ACHN (cell line): Measurements from ENCODE around the gene QRICH1.

Experiments used
- DNase-seq: peaks from one replicate; pipeline ENCODE4 v3.0.0-alpha.2; 2015
- in situ Hi-C: cut with HindIII; loops from 2 replicates; pipeline ENCODE4 v1.10.0; 2017; ENCODE audit warnings: low sequenced_read_pairs, low pct_ligation_motif_present, low pct_unique_long_range_greater_than_20kb

The QRICH1 gene

GRCh38 chr3:49007771-49008528, 85.9 kb downstream of the QRICH1 start:
- in situ Hi-C loops: no loop called here
- peak; percentile 85 for DNase-seq

GRCh38 chr3:49007068-49007770, 86.7 kb downstream of the QRICH1 start, which contains the start of gene WDR6:
WDR6 (plus strand) TSS chr3:49007391; CDS start chr3:49007432, 41 bp downstream.
- in situ Hi-C loops: no loop called here

GRCh38 chr3:49006408-49007067, 87.3 kb downstream of the QRICH1 start:
- in situ Hi-C loops: no loop called here
- peak; percentile 40 for DNase-seq

More at GRCh38 chr3:49007068-49007770, 86.7 kb downstream of the QRICH1 start, which contains the start of gene WDR6:
- peak; percentile 95 for DNase-seq

GRCh38 chr3:49005998-49006397, 87.9 kb downstream of the QRICH1 start:
- in situ Hi-C loops: no loop called here
- DNase-seq: no peak

GRCh38 chr3:49005303-49005680, 88.6 kb downstream of the QRICH1 start:
- no peak for DNase-seq
- in situ Hi-C loops: no loop called here

GRCh38 chr3:49004352-49005302, 89.2 kb downstream of the QRICH1 start:
- in situ Hi-C loops: no loop called here

GRCh38 chr3:49001155-49001554, 92.7 kb downstream of the QRICH1 start:
- in situ Hi-C loops: no loop called here
- DNase-seq: no peak

More at GRCh38 chr3:49004352-49005302, 89.2 kb downstream of the QRICH1 start:
- DNase-seq: no peak

- in situ Hi-C loops: no loop called here
Measured at GRCh38 chr3:48999085-48999858, 94.6 kb downstream of the QRICH1 start.

GRCh38 chr3:48997714-48998637, 95.9 kb downstream of the QRICH1 start:
- no peak for DNase-seq
- in situ Hi-C loops: no loop called here

More at GRCh38 chr3:48999085-48999858, 94.6 kb downstream of the QRICH1 start:
- DNase-seq: no peak

- DNase-seq: no peak
- in situ Hi-C loops: no loop called here
Measured at GRCh38 chr3:48997102-48997635, 96.7 kb downstream of the QRICH1 start.

GRCh38 chr3:48996640-48997039, 97.2 kb downstream of the QRICH1 start:
- DNase-seq: no peak
- in situ Hi-C loops: no loop called here

- no peak for DNase-seq
- in situ Hi-C loops: no loop called here
Measured at GRCh38 chr3:48993834-48994233, 100.0 kb downstream of the QRICH1 start.

GRCh38 chr3:48991851-48992545, 101.9 kb downstream of the QRICH1 start:
- in situ Hi-C loops: no loop called here
- no peak for DNase-seq

GRCh38 chr3:48990636-48991469, 103.0 kb downstream of the QRICH1 start:
- in situ Hi-C loops: no loop called here
- DNase-seq: peak; percentile 34
